HCT116 (cell line): Measurements from ENCODE around the gene GARS1. TPM values are rescaled to one million over a fixed set of nuclear protein-coding genes. Genes with fewer than 3 reads are reported as not detected.

ENCODE experiments used
- ATAC-seq: fragments of 200-7000 bp; cut with Tn5 transposase; 2 replicates; pipeline ENCODE4 v1.9.1; 2020; ENCODE audit warnings: mild to moderate bottlenecking, moderate library complexity
- BruUV-seq: library from RNA; stranded (reverse); fragments of 400-500 nt; replicated peaks from 2 replicates; lab custom pipeline; 2021; lab: Mats Ljungman, UMichigan
- CTCF ChIA-PET: fragments of 300-600 bp; sonication (Branson Sonifier 250); formaldehyde crosslinking; loops from one replicate; lab custom pipeline; 2021; ENCODE audit warnings: antibody characterized with exemption; lab: Charles Lee
- POLR2A ChIA-PET: fragments of 300-600, 350-600 bp; sonication (Branson Sonifier 250); formaldehyde crosslinking; loops from one replicate; lab custom pipeline; 2021; ENCODE audit warnings: antibody characterized with exemption; lab: Charles Lee
- RAD21 ChIA-PET, 2 experiments: fragments of 300-600 bp; sonication (Branson Sonifier 250); formaldehyde crosslinking; loops; one replicate each; lab custom pipeline; 2023; ENCODE audit warnings: low total read pairs in 2 of 2; ENCODE audit not compliant: uncharacterized antibody in 2 of 2, unreplicated experiment in 2 of 2, low non-redundant PET in 1 of 2; lab: Charles Lee
- DNase-seq: peaks from one replicate; pipeline ENCODE4 v3.0.0-alpha.2; 2010; ENCODE audit warnings: low read depth, low spot score
- H2AFZ ChIP-seq: fragments of 200-600 bp; shearing (Covaris generic), sonication (generic); 2 replicates; pipeline ENCODE4 v1.6.1; 2017; ENCODE audit warnings: low read depth, mixed run types, mixed read lengths, antibody characterized with exemption, low read length; ENCODE audit not compliant: poor library complexity, severe bottlenecking
- H3K27ac ChIP-seq: 2 replicates; pipeline ENCODE4 v1.5.1; 2012; ENCODE audit warnings: low read depth, low read length
- H3K27me3 ChIP-seq: fragments of 200-600 bp; sonication (generic); 2 replicates; pipeline ENCODE4 v1.6.1; 2016; ENCODE audit warnings: mixed run types, low read length, mixed read lengths; ENCODE audit not compliant: insufficient read depth
- H3K36me3 ChIP-seq, 2 experiments: fragments of 200-500 bp in 1 of 2; fragments of 200-600 bp in 1 of 2; sonication (Bioruptor generic) in 1 of 2; sonication (generic) in 1 of 2; 2 replicates each; pipeline versions ENCODE4 v1.5.1 to v1.6.1; 2014 to 2016; ENCODE audit warnings: low read length in 2 of 2, inconsistent platforms in 1 of 2, mixed read lengths in 1 of 2, mixed run types in 1 of 2; ENCODE audit not compliant: insufficient read depth in 2 of 2, control insufficient read depth in 1 of 2
- H3K4me1 ChIP-seq, 2 experiments: fragments of 200-600 bp in 1 of 2; sonication (generic) in 1 of 2; 2 replicates each; pipeline versions ENCODE4 v1.5.1 to v1.6.1; 2012 to 2017; ENCODE audit warnings: low read length in 2 of 2, inconsistent platforms in 1 of 2, mild to moderate bottlenecking in 1 of 2, mixed read lengths in 1 of 2, mixed run types in 1 of 2, moderate library complexity in 1 of 2; ENCODE audit not compliant: insufficient read depth in 2 of 2, control insufficient read depth in 1 of 2
- H3K4me2 ChIP-seq: fragments of 200-600 bp; sonication (generic); 2 replicates; pipeline ENCODE4 v1.6.1; 2017; ENCODE audit warnings: mixed run types, low read length, mixed read lengths
- H3K4me3 ChIP-seq, 2 experiments: fragments of 200-600 bp in 1 of 2; sonication (generic) in 1 of 2; replicated peaks in 1 of 2; 2 replicates each; pipeline ENCODE4 v1.5.1; 2011 to 2016; ENCODE audit warnings: low read length in 2 of 2, control low read depth in 1 of 2, low read depth in 1 of 2, mild to moderate bottlenecking in 1 of 2, mixed read lengths in 1 of 2, mixed run types in 1 of 2
- H3K79me2 ChIP-seq: fragments of 200-600 bp; sonication (generic); 2 replicates; pipeline ENCODE4 v1.6.1; 2017; ENCODE audit warnings: mild to moderate bottlenecking, mixed run types, low read length, moderate library complexity, mixed read lengths; ENCODE audit not compliant: insufficient read depth
- H3K9ac ChIP-seq: fragments of 200-600 bp; sonication (generic); 2 replicates; pipeline ENCODE4 v1.6.1; 2016; ENCODE audit warnings: low read length, mixed read lengths
- H3K9me2 ChIP-seq: fragments of 200-600 bp; sonication (generic), shearing (Covaris generic); 2 replicates; pipeline ENCODE4 v1.6.1; 2017; ENCODE audit warnings: mixed run types, mild to moderate bottlenecking, moderate library complexity; ENCODE audit not compliant: insufficient read depth
- H3K9me3 ChIP-seq, 2 experiments: fragments of 200-500 bp in 1 of 2; fragments of 200-600 bp in 1 of 2; sonication (Bioruptor generic) in 1 of 2; sonication (generic) in 1 of 2; 2 replicates each; pipeline ENCODE4 v1.6.1; 2014 to 2017; ENCODE audit warnings: low read length in 2 of 2, mixed read lengths in 2 of 2, inconsistent platforms in 1 of 2, low read depth in 1 of 2, mild to moderate bottlenecking in 1 of 2, mixed run types in 1 of 2, moderate library complexity in 1 of 2; ENCODE audit not compliant: control insufficient read depth in 1 of 2, insufficient read depth in 1 of 2
- H4K20me1 ChIP-seq: fragments of 200-600 bp; sonication (generic), shearing (Covaris generic); 2 replicates; pipeline ENCODE4 v1.6.1; 2017; ENCODE audit warnings: mixed run types, mild to moderate bottlenecking, moderate library complexity; ENCODE audit not compliant: insufficient read depth
- ATF3 ChIP-seq: IDR thresholded peaks from 2 replicates; pipeline ENCODE4 v1.6.1; 2012
- CEBPB ChIP-seq: IDR thresholded peaks from 2 replicates; pipeline ENCODE4 v1.6.1; 2012; ENCODE audit warnings: low read depth
- CTCF ChIP-seq, 3 experiments: fragments of 200-600 bp in 1 of 3; sonication (generic) in 1 of 3; IDR thresholded peaks in 2 of 3; conservative IDR thresholded peaks in 1 of 3; 2 replicates each; pipeline ENCODE4 v1.5.1; 2012 to 2017; ENCODE audit warnings: low read depth in 2 of 3, low read length in 2 of 3, antibody characterized with exemption in 1 of 3, borderline replicate concordance in 1 of 3, control low read depth in 1 of 3, mild to moderate bottlenecking in 1 of 3, mixed read lengths in 1 of 3, mixed run types in 1 of 3, moderate library complexity in 1 of 3; ENCODE audit not compliant: insufficient read depth in 1 of 3
- EGR1 ChIP-seq: IDR thresholded peaks from 2 replicates; pipeline ENCODE4 v1.6.1; 2012; ENCODE audit warnings: low read depth
- ELF1 ChIP-seq: IDR thresholded peaks from 2 replicates; pipeline ENCODE4 v1.6.1; 2012; ENCODE audit warnings: low read depth, borderline replicate concordance
- EZH2 ChIP-seq: fragments of 200-600 bp; sonication (generic); IDR thresholded peaks from 2 replicates; pipeline ENCODE4 v1.6.1; 2017; ENCODE audit warnings: antibody characterized with exemption, mixed run types
- EZH2phosphoT487 ChIP-seq: fragments of 200-600 bp; IDR thresholded peaks from 2 replicates; pipeline ENCODE4 v1.6.1; 2018; ENCODE audit warnings: antibody characterized with exemption, borderline replicate concordance
- FOSL1 ChIP-seq: IDR thresholded peaks from 2 replicates; pipeline ENCODE4 v1.6.1; 2012; ENCODE audit warnings: low read depth
- JUND ChIP-seq: IDR thresholded peaks from 2 replicates; pipeline ENCODE4 v1.6.1; 2012
- MAX ChIP-seq: IDR thresholded peaks from 2 replicates; pipeline ENCODE4 v1.6.1; 2012
- POLR2AphosphoS5 ChIP-seq: IDR thresholded peaks from 2 replicates; pipeline ENCODE4 v1.6.1; 2011; ENCODE audit warnings: mild to moderate bottlenecking, low read depth, low read length, moderate library complexity
- RAD21 ChIP-seq: IDR thresholded peaks from 2 replicates; pipeline ENCODE4 v1.6.1; 2012; ENCODE audit warnings: low read depth, mild to moderate bottlenecking
- REST ChIP-seq: IDR thresholded peaks from 2 replicates; pipeline ENCODE4 v1.6.1; 2012; ENCODE audit warnings: low read depth
- SP1 ChIP-seq: IDR thresholded peaks from 2 replicates; pipeline ENCODE4 v1.6.1; 2012; ENCODE audit warnings: low read depth
- SRF ChIP-seq: IDR thresholded peaks from 2 replicates; pipeline ENCODE4 v1.6.1; 2012; ENCODE audit warnings: low read depth
- YY1 ChIP-seq: IDR thresholded peaks from 2 replicates; pipeline ENCODE4 v1.6.1; 2011; ENCODE audit warnings: low read length, low read depth, moderate library complexity, mild to moderate bottlenecking; ENCODE audit not compliant: insufficient replicate concordance; ENCODE audit errors: extremely low read depth
- ZFX ChIP-seq: fragments of 450-650 bp; IDR thresholded peaks from 2 replicates; pipeline ENCODE4 v1.6.1; 2017
- intact Hi-C: fragments of 100-400 bp; cut with micrococcal nuclease; formaldehyde crosslinking; loops from 2 replicates; pipeline ENCODE4 v1.10.0; 2022
- total RNA-seq: library from RNA; stranded (reverse); gene quantifications from one replicate; pipeline ENCODE4 v1.2.1, GENCODE V29; 2021; ENCODE audit not compliant: unreplicated experiment

GARS1 gene
- total RNA-seq, 1 experiment from 2014 or later = 329 TPM

GRCh38 chr7:30642789-30643188, 48.1 kb downstream of the GARS1 start:
- Histone ChIP-seq H3K27me3 (no peaks in the 10 kb centered on the region), H3K9me3 (no peaks in the 10 kb centered on the region), H4K20me1 (no peaks in the 10 kb centered on the region; the same call in 1 of the 2 replicates), H3K4me3 (no peak overlapping the region), H3K79me2 (no peaks in the 10 kb centered on the region), H2AFZ (no peak overlapping the region), H3K4me1 (no peaks in the 10 kb centered on the region), H3K9me2 (no peaks in the 10 kb centered on the region), H3K4me2 (no peak overlapping the region), H3K36me3 (peaks cover 0 to 2% of the 10 kb centered on the region in 2 experiments; a peak in 2 of 4 replicates), H3K27ac (no peak overlapping the region), H3K9ac (no peak overlapping the region)
- ChIA-PET RAD21 (no interaction called here), POLR2A (no interaction called here), CTCF (no interaction called here)
- ATAC-seq = no peak
- no peak for TF ChIP-seq EGR1
- no peak for TF ChIP-seq SRF
- TF ChIP-seq CEBPB = no peak
- no peak for TF ChIP-seq SP1
- TF ChIP-seq JUND = no peak
- no peak for TF ChIP-seq ZFX
- no peak for TF ChIP-seq RAD21
- no peak for TF ChIP-seq ELF1
- TF ChIP-seq ATF3 = no peak
- no peak for TF ChIP-seq CTCF (IDR thresholded peaks at IDR 0.05 in 2 of 3, conservative IDR thresholded peaks at IDR 0.05 in 1 of 3; ENCODE audit: borderline replicate concordance in 1 of 3, insufficient read depth in 1 of 3, low read depth in 2 of 3, low read length in 2 of 3)
- TF ChIP-seq FOSL1 = no peak
- no peak for TF ChIP-seq EZH2
- TF ChIP-seq MAX = no peak
- no peak for TF ChIP-seq EZH2phosphoT487
- TF ChIP-seq REST = no peak
- TF ChIP-seq POLR2AphosphoS5 = no peak
- TF ChIP-seq YY1 = no peak
- BruUV-seq = no TSS peak
- DNase-seq = no peak
- intact Hi-C loops = no loop called here
